GM18517 (cell line): Measurements from ENCODE around the gene ZFR.

ENCODE experiments used
- ATAC-seq: cut with Tn5 transposase; IDR thresholded peaks from one replicate; pipeline ENCODE4 v1.9.1; 2021; ENCODE audit warnings: mild to moderate bottlenecking, moderate library complexity; ENCODE audit not compliant: unreplicated experiment

ZFR gene

DNA sequence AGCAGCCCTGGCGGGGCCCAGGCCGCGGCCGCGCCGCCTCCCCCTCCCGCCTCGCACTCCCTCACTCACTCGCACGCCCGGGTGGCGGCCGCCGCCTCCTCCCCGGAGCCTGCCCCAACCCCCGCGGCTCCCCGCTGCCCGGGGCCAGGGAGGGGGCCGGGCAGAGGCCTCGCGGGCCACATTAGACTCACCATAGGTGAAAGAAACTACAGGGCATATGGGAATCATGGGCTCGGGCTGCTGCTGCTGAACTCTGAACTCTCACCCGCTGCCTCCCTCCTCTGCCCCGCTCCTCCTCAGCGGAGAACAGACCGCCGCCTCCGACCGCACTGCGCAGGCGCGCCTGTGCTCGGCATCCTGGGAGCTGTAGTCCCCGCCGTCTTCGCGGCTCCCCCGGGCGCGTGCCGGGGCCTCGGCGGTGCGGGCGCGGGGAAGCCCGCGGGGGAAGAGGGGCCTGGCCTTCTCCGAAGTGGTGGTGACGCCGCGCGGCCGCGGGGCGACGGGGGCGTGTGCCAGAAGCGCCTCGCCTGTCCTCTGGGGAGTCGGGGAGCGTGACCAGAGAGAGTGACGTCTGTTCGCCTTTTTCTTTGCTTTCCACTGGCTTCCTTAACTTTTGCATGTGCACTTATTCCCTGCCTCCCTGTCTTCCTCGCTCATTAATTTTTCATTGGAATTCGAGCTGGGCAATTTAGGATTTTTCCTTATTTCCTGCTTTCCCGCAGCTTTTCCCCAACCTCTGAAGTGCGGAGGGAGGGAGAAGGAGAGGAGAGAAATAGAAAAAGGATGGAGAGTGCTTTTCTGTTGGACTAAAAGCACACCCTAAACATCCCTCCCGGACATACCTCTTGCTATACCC, at the start of gene ZFR:
TSS of gene ZFR (minus strand) at position 310 of the 856 bp plus-strand sequence. CDS start at position 228, 82 bp downstream.
- ATAC-seq, result peak; percentile 86

DNA sequence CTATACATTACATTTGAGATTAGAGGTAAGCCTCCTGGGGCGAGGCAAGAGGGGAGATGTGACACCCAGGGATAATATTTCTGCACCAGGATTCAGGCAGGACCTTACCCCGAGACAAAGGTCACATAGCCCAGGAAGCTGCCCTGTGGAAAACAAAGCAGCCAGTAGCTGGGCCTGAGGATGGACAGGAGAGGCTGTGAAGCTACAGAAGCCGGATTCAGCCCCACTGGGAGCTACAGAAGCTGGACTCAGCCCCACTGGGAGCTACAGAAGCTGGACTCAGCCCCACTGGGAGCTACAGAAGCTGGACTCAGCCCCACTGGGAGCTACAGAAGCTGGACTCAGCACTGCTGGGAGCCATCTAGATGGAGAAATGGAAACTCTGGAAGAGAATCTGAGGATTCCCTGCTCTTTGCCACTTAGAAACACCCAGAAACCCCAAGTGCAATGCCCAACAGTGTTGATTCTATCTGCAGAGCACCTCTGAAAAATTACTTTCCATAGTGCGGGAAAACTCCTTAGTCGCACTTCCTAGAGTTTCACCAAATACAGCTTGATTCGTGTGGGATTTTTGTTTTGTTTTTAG, 46.5 kb upstream of the ZFR start:
- no peak for ATAC-seq

- no peak for ATAC-seq
These were observed 45.4 kb upstream of the ZFR start for GRCh38 chr5:32489791-32490562.

DNA sequence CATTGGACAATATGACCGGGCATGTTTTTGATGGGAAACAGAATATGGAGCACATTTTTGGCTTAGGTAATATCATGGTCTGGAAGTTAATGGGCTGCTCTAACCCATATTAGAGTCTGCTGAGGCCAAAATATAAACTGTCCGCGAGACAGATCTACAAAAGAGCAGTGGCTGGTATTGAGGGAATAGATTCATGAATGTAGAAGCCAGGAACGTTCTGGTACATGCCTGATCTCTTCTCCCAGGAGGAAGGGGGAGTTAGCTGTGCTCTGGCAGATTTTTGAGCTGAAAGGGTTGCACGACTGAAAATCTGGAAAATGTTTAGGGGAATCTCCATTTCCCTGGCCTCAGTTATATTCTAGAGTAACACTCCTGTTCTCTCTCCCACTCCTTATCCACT, 42.9 kb upstream of the ZFR start:
- ATAC-seq, result no peak

DNA sequence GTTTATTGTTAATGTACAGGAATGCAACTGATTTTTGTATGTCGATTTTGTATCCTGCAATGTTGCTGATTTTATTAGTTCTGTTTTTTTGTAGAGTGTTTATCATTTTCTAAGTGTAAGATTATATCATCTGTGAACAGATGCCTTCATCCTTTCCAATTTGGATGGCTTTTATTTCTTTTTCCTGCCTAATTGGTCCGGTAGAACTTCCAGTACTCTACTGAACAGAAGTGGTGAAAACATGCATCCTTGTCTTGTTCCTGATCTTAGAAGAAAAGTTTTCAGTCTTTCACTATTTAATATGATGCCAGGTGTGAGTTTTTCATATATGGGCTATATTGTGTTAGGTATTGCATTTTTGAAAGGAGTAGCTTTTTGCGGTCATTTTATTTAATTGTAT, 42.5 kb upstream of the ZFR start:
- no peak for ATAC-seq

DNA sequence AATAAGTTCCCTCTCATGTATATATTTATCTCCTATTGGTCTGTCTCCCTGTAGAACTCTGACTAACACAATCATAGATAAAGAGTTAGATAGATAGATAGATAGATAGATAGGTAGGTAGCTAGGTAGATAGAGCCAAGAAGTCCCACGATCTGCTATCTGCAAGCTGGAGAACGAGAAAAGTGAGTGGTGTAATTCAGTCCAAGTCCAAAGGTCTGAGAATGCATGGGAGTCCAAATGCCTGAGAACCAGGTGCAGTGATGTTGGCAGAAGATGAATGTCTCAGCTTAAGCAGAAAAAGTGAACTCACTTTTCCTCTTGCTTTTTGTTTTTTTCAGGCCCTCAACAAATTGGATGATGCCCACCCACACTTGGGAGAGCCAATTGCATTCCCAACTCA, 37.7 kb upstream of the ZFR start:
- no peak for ATAC-seq

GRCh38 chr5:32479096-32479495, 34.6 kb upstream of the ZFR start:
- no peak for ATAC-seq

GRCh38 chr5:32476891-32477290, 32.4 kb upstream of the ZFR start:
- ATAC-seq, result no peak

- no peak for ATAC-seq
These were observed 31.0 kb upstream of the ZFR start for GRCh38 chr5:32475334-32476097.

- ATAC-seq, result no peak
These were observed 29.8 kb upstream of the ZFR start for GRCh38 chr5:32474209-32474854.

DNA sequence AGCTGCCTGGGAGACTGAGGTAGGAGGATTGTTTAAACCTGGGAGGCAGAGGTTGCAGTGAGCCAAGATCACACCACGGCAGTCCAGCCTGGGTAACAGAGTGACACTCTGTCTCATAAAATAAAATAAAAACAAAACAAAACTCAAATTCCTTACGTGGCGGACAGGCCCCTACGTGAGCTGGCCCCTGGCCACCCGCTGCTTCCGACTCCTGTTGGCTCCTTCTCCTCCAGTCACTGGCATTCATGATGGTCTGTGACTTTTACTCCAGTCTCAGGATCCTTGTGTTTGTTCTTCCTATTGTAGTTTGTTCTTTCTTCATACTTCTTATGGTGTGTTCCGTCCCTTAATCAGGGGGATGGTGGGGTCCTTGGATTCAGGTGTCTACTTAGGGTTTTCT, 28.5 kb upstream of the ZFR start:
- ATAC-seq, result no peak

DNA sequence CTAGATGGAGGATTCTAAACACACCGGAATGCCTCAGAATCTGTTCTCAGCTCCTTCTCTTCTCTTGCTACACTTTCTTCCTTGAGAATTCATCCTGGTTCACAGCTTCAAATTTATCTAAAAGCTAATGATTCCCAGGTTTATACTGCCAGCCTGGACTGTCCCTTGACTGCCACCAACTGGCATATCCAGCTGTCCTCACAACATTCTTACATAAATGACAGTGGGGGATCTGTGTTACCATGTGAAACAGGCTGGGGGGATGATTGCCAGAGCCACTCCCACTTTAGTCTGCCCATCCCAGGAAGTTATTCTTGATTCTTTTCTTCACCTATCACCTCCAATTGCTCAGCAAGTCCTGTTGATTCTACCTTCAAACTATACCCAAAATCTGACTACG, 27.2 kb upstream of the ZFR start:
- no peak for ATAC-seq

- no peak for ATAC-seq
These were observed 20.5 kb upstream of the ZFR start for GRCh38 chr5:32465076-32465475.

- no peak for ATAC-seq
These were observed 18.1 kb upstream of the ZFR start for GRCh38 chr5:32462618-32463017.

DNA sequence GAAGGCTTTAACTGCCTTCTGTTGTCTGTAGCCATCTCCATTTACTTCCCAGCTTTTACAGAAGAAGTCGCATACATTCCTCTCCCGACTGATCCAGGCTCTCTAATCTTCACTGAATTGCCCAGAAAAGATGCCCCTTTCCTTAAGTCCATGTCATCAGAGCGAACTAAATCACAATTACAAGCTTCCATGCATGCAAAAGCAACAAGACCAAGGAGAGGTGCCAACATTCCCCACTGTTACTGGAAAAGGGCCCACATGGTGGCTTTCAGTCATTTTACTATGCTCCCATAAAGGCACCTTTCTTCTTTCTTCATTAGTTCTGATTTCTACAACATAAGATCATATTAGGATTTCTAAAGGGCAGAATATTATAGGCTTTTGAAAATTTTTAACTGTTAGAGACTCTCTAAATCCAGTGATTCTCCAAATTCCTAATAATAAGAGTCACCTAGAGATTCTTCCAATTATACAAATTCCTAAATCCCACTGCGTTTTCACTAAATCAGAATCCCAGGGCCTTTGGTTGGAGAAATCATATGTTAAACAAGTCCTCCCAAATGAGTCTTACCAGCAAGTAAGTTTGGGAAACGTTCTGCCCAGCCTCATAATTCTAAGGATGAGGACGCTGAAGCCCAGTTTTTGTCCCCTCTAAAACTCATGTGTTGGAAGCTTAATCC, 17.0 kb upstream of the ZFR start:
- ATAC-seq, result no peak

- no peak for ATAC-seq
These were observed 16.2 kb upstream of the ZFR start for GRCh38 chr5:32460702-32461101.

DNA sequence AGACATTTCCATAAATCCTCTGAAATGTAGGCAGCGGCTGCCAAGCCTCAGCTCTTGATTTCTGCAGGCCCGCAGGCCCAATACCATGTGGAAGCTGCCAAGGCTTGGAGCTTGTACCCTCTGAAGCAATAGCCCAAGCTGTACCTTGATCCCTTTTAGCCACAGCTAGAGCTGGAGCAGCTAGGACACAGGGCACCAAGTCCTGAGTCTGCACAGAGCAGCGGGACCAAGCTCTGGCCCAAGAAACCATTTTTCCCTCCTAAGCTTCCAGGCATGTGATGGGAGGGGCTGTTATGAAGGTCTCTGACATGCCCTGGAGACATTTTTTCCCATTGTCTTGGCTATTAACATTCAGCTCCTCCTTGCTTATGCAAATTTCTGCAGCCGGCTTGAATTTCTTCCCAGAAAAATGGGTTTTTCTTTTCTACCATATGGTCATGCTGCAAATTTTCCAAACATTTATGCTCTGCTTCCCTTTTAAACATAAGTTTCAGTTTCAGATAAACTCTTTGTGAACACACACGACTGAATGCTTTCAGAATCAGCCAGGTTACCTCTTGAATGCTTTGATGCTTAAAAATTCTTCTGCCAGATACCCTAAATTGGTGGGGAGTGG, 14.4 kb upstream of the ZFR start:
- ATAC-seq, result no peak

DNA sequence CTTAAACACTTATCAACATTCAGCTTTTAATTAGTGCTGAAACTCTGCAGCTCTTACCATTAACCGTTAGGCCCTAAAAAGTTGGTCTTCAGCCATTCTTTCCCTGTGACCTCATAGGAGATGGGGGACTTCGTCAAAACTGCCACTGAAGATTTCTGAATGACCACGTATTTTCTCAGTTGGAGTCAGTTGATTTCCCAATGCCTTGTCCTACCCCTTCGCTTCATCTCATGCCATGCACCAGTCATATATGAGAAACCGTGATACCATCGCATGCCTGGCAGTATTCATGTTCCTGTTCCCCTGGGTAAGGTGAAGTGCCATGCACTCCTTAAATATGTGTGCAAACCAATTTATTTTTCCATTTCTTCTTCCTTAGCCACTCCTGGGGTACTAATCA, 10.8 kb upstream of the ZFR start:
- no peak for ATAC-seq

DNA sequence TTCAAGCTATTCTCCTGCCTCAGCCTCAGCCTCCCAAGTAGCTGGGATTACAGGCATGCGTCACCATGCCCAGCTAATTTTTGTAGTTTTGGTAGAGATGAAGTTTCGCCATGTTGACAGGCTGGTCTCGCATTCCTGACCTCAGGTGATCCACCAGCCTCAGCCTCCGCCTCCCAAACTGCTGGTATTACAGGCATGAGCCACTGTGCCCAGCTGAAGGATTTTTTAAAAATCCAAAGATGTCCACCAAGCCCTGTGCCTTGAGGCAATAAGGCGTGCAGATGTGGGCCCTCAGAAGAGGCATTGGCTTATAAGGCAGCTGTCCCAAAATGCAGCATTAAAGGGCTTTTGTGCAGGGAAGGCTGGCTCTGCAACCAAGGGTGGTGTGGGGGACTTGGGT, 10.3 kb upstream of the ZFR start:
- ATAC-seq, result no peak

- no peak for ATAC-seq
These were observed 9.4 kb upstream of the ZFR start for GRCh38 chr5:32453916-32454315.
